Lower lobe of right lung (tissue), 2 donors: ENCODE data around the gene BIRC3. TPM values are rescaled to one million over a fixed set of nuclear protein-coding genes. Genes with fewer than 3 reads are reported as not detected.

Experiments used
- ATAC-seq, 2 donors: fragments of 200-7000 bp; cut with Tn5 transposase; one replicate each; pipeline ENCODE4 v1.9.1; 2020 to 2022; ENCODE audit warnings: mild to moderate bottlenecking in 2 of 2, moderate library complexity in 2 of 2
- DNase-seq: peaks from one replicate; pipeline ENCODE4 v3.0.0-alpha.2; 2020
- H3K27ac ChIP-seq: fragments of 200-600 bp; one replicate; pipeline ENCODE4 v1.8.0; 2022
- H3K27me3 ChIP-seq: fragments of 200-600 bp; one replicate; pipeline ENCODE4 v1.8.0; 2022; ENCODE audit warnings: low read depth
- H3K36me3 ChIP-seq: fragments of 200-600 bp; one replicate; pipeline ENCODE4 v1.8.0; 2022; ENCODE audit warnings: mild to moderate bottlenecking
- H3K4me1 ChIP-seq: fragments of 200-600 bp; one replicate; pipeline ENCODE4 v1.8.0; 2022
- H3K4me3 ChIP-seq: fragments of 200-600 bp; one replicate; pipeline ENCODE4 v1.8.0; 2022; ENCODE audit warnings: mild to moderate bottlenecking
- H3K9me3 ChIP-seq: fragments of 200-600 bp; one replicate; pipeline ENCODE4 v1.8.0; 2022
- CTCF ChIP-seq: fragments of 200-600 bp; IDR thresholded peaks from one replicate; pipeline ENCODE4 v1.8.0; 2022; ENCODE audit warnings: antibody characterized with exemption, mild to moderate bottlenecking
- intact Hi-C: fragments of 100-400 bp; cut with DNase I; formaldehyde crosslinking; loops from one replicate; pipeline ENCODE4 v1.11.0; 2022
- total RNA-seq: library from RNA; stranded (reverse); fragmentation: NEBNext Ultra II Directional; extraction: Animal tissue kit (Norgen Biotek cat#: 25700); gene quantifications from one replicate; pipeline ENCODE4 v1.2.1, GENCODE V29; 2021
- donor health status: DM: no; HTN: yes; CAD: no; lungs with severe emphysema.

The BIRC3 gene
- total RNA-seq, 1 donor from 2014 or later, result 17.8 TPM

GRCh38 chr11:102347462-102348370 lies 30.4 kb downstream of the BIRC3 start:
- ATAC-seq (peak; percentile 15 to 34), DNase-seq (no peak)
- no peaks in the 10 kb centered on the region for H3K27me3 ChIP-seq
- H3K4me3 ChIP-seq, result peak overlapping the region; percentile 80
- no peaks in the 10 kb centered on the region for H3K9me3 ChIP-seq
- no peak for TF ChIP-seq CTCF
- H3K4me1 ChIP-seq, result peaks cover 32% of the 10 kb centered on the region
- peaks cover 29% of the 10 kb centered on the region for H3K36me3 ChIP-seq
- peak overlapping the region; percentile 99 for H3K27ac ChIP-seq
- intact Hi-C loops, result no loop called here

- Histone ChIP-seq H3K4me3 (no peak overlapping the region), H3K27me3 (no peaks in the 10 kb centered on the region), H3K27ac (no peak overlapping the region), H3K9me3 (no peaks in the 10 kb centered on the region), H3K4me1 (no peaks in the 10 kb centered on the region), H3K36me3 (peaks cover 48% of the 10 kb centered on the region)
- intact Hi-C loops, result no loop called here
- TF ChIP-seq CTCF, result no peak
- DNase-seq (no peak), ATAC-seq (no peak)
Observed at GRCh38 chr11:102357116-102357515, 39.8 kb downstream of the BIRC3 start.

- no peaks in the 10 kb centered on the region for H3K4me1 ChIP-seq
- no peak for DNase-seq
- TF ChIP-seq CTCF, result no peak
- no peaks in the 10 kb centered on the region for H3K9me3 ChIP-seq
- no peaks in the 10 kb centered on the region for H3K27me3 ChIP-seq
- H3K36me3 ChIP-seq, result peaks cover 53% of the 10 kb centered on the region
- no peak overlapping the region for H3K27ac ChIP-seq
- intact Hi-C loops, result no loop called here
- ATAC-seq, result no peak
- no peak overlapping the region for H3K4me3 ChIP-seq
Observed at GRCh38 chr11:102359372-102359771, 42.1 kb downstream of the BIRC3 start.

- intact Hi-C loops, result no loop called here
- ATAC-seq, result no peak
- Histone ChIP-seq H3K27me3 (no peaks in the 10 kb centered on the region), H3K4me1 (no peaks in the 10 kb centered on the region), H3K4me3 (no peak overlapping the region), H3K36me3 (peaks cover 63% of the 10 kb centered on the region), H3K27ac (no peak overlapping the region), H3K9me3 (no peaks in the 10 kb centered on the region)
- no peak for TF ChIP-seq CTCF
- no peak for DNase-seq
Observed at GRCh38 chr11:102360681-102361080, 43.4 kb downstream of the BIRC3 start.

GRCh38 chr11:102361086-102362031 lies 44.1 kb downstream of the BIRC3 start:
- peaks cover 70% of the 10 kb centered on the region for H3K36me3 ChIP-seq
- no peaks in the 10 kb centered on the region for H3K27me3 ChIP-seq
- no peak overlapping the region for H3K4me3 ChIP-seq
- no peaks in the 10 kb centered on the region for H3K4me1 ChIP-seq
- intact Hi-C loops, result no loop called here
- ATAC-seq, result peak; percentile 21 to 32
- no peak for TF ChIP-seq CTCF
- DNase-seq, result no peak
- H3K27ac ChIP-seq, result no peak overlapping the region
- no peaks in the 10 kb centered on the region for H3K9me3 ChIP-seq
